Measurements from ENCODE around the gene RNF150. TPM values are rescaled to one million over a fixed set of nuclear protein-coding genes. Genes with fewer than 3 reads are reported as not detected.

The RNF150 gene
- total RNA-seq, 2 donors from 2014 or later: 11.7 to 12.3 TPM

GRCh38 chr4:141074098-141074878 is 59.0 kb downstream of the RNF150 start:
- intact Hi-C loops (cut with DNase I): no loop called here
- Histone ChIP-seq H3K9me3 (no peaks in the 10 kb centered on the region), H3K27me3 (replicated peaks; ENCODE audit: insufficient read depth) (no peaks in the 10 kb centered on the region), H3K27ac (no peak overlapping the region), H3K36me3 (no peaks in the 10 kb centered on the region), H3K4me1 (replicated peaks) (no peaks in the 10 kb centered on the region), H3K4me3 (no peak overlapping the region)
- TF ChIP-seq POLR2AphosphoS5 (IDR thresholded peaks at IDR 0.05) (no peak), POLR2A (IDR thresholded peaks at IDR 0.05) (no peak)
- TF ChIP-seq, protein P1, sequence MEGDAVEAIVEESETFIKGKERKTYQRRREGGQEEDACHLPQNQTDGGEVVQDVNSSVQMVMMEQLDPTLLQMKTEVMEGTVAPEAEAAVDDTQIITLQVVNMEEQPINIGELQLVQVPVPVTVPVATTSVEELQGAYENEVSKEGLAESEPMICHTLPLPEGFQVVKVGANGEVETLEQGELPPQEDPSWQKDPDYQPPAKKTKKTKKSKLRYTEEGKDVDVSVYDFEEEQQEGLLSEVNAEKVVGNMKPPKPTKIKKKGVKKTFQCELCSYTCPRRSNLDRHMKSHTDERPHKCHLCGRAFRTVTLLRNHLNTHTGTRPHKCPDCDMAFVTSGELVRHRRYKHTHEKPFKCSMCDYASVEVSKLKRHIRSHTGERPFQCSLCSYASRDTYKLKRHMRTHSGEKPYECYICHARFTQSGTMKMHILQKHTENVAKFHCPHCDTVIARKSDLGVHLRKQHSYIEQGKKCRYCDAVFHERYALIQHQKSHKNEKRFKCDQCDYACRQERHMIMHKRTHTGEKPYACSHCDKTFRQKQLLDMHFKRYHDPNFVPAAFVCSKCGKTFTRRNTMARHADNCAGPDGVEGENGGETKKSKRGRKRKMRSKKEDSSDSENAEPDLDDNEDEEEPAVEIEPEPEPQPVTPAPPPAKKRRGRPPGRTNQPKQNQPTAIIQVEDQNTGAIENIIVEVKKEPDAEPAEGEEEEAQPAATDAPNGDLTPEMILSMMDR (IDR thresholded peaks at IDR 0.05): no peak
- WGBS: 83% methylated on average over 4 of the region's 4 CpGs
- no peak for DNase-seq (ENCODE audit: low spot score)

GRCh38 chr4:141066690-141067089 is 66.6 kb downstream of the RNF150 start:
- intact Hi-C loops (cut with DNase I): no loop called here
- H3K27me3 ChIP-seq (replicated peaks; ENCODE audit: insufficient read depth): no peaks in the 10 kb centered on the region
- no peak overlapping the region for H3K4me3 ChIP-seq
- H3K4me1 ChIP-seq (replicated peaks): no peaks in the 10 kb centered on the region
- H3K27ac ChIP-seq: no peak overlapping the region
- no peak for DNase-seq (ENCODE audit: low spot score)
- WGBS: 61% methylated on average over 3 of the region's 3 CpGs
- H3K36me3 ChIP-seq: no peaks in the 10 kb centered on the region
- TF ChIP-seq, protein P1 (IDR thresholded peaks at IDR 0.05): no peak
- TF ChIP-seq POLR2A (IDR thresholded peaks at IDR 0.05) (no peak), POLR2AphosphoS5 (IDR thresholded peaks at IDR 0.05) (no peak)
- no peaks in the 10 kb centered on the region for H3K9me3 ChIP-seq

GRCh38 chr4:141065872-141066271 is 67.4 kb downstream of the RNF150 start:
- 84% methylated on average over 3 of the region's 3 CpGs for WGBS
- Histone ChIP-seq H3K9me3 (no peaks in the 10 kb centered on the region), H3K27ac (no peak overlapping the region), H3K4me1 (replicated peaks) (no peaks in the 10 kb centered on the region), H3K4me3 (no peak overlapping the region), H3K27me3 (replicated peaks; ENCODE audit: insufficient read depth) (no peaks in the 10 kb centered on the region), H3K36me3 (no peaks in the 10 kb centered on the region)
- DNase-seq (ENCODE audit: low spot score): no peak
- TF ChIP-seq POLR2AphosphoS5 (IDR thresholded peaks at IDR 0.05): no peak
- TF ChIP-seq, protein P1 (IDR thresholded peaks at IDR 0.05): no peak
- no peak for TF ChIP-seq POLR2A (IDR thresholded peaks at IDR 0.05)
- intact Hi-C loops (cut with DNase I): no loop called here

DNA sequence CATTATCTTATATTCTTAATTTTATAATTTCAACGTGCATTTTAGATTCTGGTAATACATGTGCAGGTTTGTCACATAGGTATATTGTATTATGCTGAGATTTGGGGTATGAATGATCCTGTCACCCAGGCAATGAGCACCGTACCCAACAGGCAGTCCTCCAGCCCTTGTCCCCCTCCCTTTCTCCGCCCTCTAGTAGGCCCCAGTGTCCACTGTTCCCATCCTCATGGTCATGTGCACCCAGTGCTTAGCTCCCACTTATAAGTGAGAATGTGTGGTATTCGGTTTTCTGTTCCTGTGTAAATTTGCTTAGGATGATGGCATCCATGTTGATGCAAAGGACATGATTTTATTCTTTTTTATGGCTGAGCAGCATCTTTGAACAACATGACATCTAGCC is 70.6 kb downstream of the RNF150 start:
- H3K27ac ChIP-seq: no peak overlapping the region
- H3K36me3 ChIP-seq: no peaks in the 10 kb centered on the region
- intact Hi-C loops (cut with DNase I): no loop called here
- DNase-seq (ENCODE audit: low spot score): no peak
- no peaks in the 10 kb centered on the region for H3K27me3 ChIP-seq (replicated peaks; ENCODE audit: insufficient read depth)
- 78% methylated on average over 4 of the region's 4 CpGs for WGBS
- no peak overlapping the region for H3K4me3 ChIP-seq
- H3K9me3 ChIP-seq: no peaks in the 10 kb centered on the region
- no peaks in the 10 kb centered on the region for H3K4me1 ChIP-seq (replicated peaks)
- TF ChIP-seq POLR2AphosphoS5 (IDR thresholded peaks at IDR 0.05) (no peak), POLR2A (IDR thresholded peaks at IDR 0.05) (no peak)
- TF ChIP-seq, protein P1 (IDR thresholded peaks at IDR 0.05): no peak
